Activated CD4-positive, alpha-beta T cell treated with anti-CD3 and anti-CD28 coated beads, Interleukin-2, Interleukin-6, amounts not matched to agents 100 ng/mL and 50 ng/mL, durations not matched to agents 16 hours and 8 hours (primary cell): Measurements from ENCODE around the gene NUDT6.

Source experiments
- DNase-seq: peaks from one replicate; pipeline ENCODE4 v3.0.0-alpha.2; 2020

Gene NUDT6

DNA sequence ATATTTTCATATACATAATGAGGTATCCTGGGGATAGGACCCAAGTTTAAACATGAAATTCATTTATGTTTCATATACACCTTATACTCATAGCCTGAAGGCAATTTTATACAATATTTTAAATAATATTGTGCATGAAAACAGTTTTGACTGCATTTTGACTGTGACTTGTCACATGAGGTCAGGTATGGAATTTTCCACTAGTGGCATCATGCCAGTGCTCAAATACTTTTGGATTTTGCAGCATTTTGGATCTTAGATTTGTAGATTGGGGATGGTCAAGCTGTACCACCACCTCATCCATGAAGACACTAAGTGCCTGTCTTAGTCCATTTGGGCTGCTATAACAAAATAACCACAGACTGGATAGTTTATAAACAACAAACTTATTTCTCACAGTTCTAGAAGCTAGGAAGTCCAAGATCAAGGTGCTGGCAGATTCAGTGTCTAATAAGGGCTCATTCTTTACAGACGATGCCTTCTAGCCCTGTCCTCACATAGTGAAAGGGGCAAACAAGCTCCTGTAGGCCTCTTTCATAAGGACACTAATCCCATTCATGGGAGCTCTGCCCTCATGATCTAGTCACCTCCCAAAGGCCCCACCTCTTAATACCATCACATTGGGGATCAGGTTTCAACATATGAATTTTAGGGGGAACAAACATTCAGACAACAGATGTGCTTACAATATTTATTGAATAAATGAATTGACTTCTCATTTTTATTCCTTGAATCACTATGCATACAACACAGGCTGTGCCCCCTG, 9.4 kb downstream of the NUDT6 start:
- no peak for DNase-seq

DNA sequence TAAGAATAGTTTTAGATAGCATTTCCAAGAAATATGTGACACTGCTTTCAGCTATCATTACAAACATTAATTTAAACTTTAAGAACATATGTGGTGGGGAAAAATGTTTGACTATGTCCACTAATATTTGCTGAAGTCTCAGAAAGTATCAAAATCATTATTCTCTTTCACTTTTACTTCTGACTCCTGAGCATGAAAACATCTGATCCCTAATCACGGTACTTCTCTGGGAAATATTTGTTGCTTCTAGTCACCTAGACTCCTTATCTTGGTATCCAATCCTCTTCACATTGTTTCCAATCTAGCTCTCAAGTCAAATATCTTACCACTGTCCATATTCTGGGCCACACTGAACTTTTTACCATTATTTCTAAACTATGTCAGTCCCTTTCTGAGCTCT, 10.8 kb downstream of the NUDT6 start:
- DNase-seq, result no peak

DNA sequence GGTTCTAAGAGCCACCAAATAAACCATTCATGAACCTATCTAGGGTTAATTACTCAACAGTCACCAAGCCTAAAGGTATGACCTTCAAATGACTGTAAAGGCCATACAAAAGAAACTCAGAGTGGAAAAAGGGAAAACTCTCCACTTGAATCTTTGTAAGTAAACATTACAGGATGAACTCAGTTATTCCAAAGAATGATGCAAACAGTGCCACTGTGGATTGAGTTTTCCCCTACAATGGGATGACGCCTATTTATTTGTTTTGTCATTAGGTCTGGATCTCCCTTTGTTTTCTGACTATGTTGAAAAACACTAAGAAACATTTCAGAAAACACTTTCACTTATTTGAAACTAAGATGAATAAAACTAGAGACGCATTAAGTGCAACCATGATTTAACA, 12.7 kb downstream of the NUDT6 start:
- DNase-seq, result no peak

DNA sequence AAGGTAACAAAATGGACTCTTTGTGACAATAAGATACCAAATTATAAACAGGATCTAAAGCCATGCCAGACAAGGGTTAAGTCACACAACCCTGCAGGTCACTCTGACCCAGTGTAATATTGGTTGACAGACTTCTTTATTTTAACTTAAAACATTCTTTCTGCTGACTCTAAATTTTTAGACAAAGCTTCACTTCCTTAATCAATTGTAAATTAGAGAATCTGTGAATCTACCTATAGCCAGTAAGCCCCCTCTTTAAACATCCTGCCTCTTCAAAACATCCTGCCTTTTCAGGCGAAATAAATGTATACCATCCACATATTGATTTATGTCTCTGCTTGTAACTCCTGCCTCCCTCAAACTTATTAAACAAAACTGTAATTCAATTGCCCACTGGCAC, 14.2 kb downstream of the NUDT6 start:
- DNase-seq, result no peak

DNA sequence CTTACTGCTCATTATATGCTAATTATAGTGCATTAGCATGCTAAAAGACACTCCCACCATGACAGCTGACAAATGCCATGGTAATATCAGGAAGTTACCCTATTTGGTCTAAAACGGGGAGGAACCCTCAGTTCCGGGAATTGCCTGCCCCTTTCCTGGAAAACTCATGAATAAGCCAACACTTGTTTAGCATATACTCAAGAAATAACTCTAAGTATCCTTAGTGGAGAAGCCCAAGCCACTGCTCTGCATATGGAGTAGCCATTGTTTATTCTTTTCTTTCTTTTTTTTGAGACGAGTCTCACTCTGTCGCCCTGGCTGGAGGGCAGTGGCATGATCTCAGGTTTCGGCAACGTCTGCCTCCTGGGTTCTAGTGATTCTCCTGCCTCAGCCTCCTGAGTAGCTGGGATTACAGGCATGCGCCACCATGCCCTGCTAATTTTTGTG, 15.5 kb downstream of the NUDT6 start:
- DNase-seq, result no peak

DNA sequence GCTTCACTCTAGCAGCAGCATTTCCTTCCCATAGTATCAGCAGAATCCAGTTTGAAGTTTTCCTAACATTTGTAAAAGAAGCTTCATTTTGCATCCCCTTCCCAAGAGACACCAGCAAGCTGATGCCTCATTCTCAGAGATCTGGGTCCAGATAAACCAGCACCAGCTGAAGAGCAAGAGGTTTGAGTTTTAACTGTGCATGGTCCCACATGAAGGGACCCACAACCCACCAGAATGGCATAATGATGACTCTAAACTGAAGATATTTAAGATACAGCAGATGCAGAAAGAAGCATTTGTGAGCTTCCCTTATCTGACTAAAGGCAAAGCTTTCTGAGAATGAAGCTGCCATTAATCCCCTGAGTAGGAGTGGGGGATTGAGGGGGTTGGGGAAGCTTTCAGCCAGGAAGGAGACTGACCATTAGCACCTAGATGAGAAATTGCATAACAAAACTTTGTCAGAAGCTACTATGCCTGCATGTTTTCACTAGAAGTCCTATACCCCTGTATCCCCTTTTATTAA, 18.6 kb downstream of the NUDT6 start:
- DNase-seq, result no peak

DNA sequence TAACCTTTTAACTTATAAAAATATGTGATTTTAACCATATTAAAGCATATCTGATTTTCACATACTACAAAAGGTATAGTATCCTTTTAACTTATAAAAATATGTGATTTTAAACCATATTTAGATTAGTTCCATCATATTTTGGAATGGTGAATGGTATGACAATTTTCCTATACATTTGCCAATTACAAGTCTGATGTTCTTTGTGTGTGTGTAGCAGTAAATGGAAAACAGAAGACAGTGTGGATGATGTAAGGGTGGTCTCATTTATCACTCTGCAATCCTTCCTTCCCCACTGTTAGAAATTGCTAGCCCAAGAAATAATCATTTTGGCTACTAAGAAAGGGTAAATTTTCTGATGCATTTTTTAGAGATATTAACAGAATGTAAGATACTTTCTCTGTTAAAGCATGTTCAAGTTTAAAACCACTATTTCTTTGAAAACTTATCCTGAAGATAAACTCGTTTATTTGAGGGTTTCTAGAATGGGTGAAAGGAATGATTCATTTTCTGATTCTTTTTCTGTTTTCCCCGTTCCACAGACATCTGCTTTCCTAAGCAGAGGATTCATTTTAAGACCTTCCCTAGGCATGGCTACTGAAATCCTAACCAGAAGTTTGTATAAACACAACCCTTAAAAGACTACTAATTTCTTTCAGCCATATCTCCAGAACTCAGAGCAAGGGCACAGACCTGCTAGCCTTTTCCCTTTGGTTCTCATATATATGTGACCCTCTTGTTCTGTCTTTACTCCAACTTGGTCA, 21.0 kb downstream of the NUDT6 start:
- no peak for DNase-seq

DNA sequence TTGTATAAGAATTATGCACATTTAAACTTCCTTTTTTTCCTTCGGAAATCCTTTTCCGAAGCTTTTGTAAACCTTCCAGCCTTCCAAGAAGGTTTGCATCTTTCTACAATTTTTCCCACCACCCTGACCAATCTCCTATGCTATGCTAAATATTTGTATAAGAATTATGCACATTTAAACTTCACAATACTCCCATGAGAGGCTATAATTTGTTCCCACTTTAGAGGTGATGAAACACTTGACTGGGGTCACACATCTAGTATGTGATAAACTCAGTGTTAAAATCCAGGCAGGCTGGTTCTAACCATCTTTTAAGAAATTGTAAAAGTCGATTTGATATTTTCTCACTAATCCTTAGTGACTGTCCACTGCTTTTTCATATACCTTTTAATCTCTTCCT, 22.1 kb downstream of the NUDT6 start:
- no peak for DNase-seq

DNA sequence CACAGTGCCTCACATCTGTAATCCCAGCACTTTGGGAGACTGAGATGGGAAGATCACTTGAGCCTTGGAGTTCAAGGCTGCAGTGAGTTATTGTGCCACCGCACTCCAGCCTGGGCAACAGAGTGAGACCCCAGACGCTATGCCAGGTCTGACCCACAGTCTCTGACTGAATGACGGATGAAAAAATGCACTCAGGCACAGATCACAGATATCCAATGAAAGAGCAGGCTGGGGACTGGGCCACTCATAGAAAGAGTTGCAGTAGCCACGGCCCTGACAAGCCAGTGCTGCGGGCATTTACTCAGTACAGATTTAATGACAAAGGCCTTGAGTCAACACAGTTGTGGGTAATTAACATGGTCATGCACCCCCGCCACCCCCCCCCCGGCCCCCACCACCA, 22.7 kb downstream of the NUDT6 start:
- no peak for DNase-seq

DNA sequence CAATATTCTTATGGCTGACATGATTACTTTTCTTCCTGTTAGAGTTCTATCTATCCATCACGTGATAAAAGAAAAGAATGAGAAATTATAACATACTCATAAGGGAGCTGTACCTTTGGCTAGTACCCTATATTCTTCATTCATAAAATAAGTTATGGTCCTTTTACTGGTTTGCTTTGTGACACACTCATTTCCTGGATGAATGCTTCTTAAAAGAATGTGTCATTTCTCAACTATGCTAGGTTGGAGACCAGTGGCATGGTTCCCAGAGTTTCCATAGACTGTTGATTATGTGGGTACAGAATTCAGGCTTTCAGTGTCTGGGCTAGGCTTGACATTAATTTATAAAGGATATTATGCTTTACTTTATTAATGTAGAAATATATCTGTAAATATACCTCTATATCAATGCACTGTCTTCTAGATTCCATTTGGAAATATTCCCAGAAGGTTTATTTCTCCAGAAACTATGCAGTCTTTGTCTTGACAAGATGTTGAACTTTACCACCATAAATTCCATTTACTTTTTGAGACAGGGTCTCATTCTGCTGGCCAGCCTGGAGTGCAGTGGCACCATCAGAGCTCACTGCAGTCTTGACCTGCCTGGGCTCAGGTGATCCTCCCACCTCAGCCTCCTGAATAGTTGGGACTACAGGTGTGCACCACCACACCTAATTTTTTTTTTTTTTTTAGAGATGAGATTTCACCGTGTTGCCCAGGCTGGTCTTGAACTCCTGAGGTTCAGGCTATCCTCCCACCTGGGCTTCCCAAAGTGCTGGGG, 23.8 kb downstream of the NUDT6 start:
- no peak for DNase-seq

DNA sequence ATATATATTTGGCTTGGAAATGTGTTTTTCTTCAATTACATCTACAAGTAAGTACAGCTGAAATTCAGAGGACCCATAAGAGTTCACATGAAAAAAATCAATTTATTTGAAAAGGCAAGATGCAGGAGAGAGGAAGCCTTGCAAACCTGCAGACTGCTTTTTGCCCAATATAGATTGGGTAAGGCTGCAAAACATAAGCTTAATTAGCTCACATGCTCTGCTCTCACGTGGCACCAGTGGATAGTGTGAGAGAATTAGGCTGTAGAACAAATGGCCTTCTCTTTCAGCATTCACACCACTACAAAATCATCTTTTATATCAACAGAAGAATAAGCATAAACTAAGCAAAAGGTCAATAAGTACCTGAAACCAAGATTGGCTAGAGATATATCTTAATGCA, 26.1 kb downstream of the NUDT6 start:
- DNase-seq, result no peak

DNA sequence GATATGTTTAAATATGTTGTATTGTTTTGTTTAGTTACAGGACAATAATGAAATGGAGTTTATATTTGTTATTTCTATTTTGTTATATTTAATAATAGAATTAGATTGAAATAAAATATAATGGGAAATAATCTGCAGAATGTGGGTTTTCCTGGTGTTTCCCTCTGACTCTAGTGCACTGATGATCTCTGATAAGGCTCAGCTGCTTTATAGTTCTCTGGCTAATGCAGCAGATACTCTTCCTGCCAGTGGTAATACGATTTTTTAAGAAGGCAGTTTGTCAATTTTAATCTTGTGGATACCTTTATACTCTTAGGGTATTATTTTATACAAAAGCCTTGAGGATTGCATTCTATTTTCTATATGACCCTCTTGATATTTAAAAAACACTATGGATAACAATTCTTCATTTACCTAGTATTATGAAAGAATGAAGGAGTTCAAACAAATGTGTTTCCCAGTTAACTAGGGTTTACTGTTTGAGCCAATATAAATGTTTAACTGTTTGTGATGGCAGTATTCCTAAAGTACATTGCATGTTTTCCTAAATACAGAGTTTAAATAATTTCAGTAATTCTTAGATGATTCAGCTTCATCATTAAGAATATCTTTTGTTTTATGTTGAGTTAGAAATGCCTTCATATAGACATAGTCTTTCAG, 26.9 kb downstream of the NUDT6 start:
- DNase-seq, result no peak

DNA sequence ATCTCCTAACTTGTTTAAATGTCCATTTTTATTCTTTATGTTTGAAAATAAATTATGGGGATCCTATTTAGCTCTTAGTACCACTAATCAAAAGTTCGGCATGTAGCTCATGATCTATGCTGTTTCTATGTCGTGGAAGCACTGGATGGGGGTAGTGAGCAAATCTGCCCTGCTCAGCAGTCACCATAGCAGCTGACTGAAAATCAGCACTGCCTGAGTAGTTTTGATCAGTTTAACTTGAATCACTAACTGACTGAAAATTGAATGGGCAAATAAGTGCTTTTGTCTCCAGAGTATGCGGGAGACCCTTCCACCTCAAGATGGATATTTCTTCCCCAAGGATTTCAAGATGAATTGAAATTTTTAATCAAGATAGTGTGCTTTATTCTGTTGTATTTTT, 27.6 kb downstream of the NUDT6 start:
- no peak for DNase-seq

DNA sequence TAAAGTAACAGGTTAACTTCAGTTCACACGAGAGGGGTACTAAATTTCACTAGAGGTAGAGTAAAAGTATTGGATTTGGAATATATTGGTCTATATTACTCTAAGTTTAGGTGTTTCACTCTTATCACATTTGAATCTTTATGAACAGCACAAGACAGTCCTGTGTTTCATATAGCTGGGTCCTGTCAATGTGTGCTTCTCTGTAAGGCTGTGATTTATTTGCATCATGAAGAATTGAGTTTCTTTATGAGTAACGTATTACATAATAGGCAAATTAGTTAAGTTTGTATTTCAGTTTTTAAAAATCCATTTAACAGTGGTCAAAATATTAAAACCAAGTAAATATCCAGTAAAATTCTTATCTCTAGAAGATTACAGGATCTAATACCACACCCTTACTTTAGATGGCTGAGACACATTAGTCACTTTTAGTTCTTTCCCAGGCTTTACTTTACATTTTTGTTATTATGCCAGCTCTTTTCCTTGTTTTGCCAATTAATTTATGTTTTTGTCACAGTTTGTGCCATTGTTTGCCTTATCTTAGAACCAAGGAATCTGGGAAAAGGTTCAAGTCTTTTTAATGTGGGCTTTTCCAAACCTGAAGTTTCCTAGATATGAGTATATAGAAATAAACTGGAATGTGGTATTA, 32.1 kb downstream of the NUDT6 start:
- DNase-seq, result no peak

DNA sequence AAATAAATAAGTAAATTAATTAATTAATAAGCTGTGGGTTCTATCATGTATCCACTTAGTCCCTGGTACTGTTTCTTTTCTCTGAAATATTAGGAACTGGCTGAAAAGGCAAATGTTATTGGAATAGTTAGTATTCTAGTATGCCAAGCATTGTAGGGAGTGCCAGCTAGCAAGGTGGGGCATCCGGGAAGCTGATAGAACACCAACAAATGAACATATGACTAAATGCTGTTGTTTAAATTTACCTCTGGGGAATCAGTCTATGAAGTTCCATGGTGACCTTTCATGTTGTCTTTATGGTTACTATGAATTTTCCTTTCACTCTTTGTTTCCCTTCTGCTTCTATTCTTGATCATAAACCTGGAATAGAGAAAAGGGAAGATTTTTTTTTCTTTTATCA, 32.7 kb downstream of the NUDT6 start:
- no peak for DNase-seq

DNA sequence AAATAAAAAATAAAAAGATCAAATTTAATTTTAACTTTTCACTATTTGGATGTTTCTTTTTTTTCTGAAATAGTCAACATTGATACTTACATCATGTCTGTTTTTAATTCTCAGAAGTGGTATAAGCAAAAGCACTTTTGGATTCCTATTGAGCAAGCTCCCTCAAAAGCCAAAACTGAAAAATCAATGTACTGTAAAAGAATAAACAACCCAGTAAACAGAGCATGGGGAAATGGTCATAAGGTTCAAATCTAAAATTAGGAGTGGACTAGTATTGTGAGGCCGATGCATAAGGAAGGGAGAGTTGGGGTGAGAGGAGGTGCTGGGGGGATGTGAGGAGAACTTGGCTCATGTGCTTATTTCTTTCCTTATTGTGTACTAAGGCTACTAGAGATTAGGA, 37.9 kb downstream of the NUDT6 start:
- DNase-seq, result no peak

DNA sequence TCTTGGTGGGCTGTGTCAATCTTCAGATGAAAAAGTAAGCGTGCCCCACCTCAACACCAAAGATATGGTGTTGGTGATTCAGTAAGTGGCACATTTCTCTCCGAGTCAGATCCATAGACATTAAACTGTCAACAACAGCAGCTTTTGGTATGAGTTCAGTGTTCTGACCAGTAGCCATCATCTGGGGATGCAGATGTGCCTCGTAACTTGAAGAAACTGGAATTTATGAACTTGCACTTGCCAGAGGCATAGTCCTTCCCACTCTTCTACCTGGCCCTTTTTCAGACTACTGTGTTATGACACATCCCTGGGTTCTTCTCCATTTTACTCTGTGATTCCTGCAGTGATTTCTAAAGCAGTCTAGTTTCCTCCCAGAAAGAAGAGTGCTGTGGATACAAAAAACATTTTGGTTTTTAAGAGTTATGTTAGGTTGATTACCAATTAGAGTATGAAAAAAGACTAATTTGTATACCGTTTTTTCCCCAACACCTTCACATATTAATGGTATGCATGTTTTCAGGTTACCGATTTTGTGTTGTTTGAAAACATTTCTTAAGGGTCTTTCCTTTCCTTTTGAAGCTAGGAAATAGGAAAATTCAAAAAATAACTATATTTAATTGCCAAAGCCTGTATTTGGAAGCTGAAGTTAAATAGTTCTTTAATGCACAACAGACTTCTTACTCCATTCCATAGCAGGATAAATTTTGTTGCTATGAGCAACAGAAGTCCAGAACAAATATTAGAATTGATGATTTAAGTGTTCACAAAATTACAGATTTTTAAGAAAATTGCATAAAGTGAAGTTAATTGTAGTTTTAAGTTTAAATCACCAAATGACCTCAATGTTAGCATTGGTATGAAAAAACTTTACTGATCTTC, 39.3 kb downstream of the NUDT6 start:
- DNase-seq, result no peak

DNA sequence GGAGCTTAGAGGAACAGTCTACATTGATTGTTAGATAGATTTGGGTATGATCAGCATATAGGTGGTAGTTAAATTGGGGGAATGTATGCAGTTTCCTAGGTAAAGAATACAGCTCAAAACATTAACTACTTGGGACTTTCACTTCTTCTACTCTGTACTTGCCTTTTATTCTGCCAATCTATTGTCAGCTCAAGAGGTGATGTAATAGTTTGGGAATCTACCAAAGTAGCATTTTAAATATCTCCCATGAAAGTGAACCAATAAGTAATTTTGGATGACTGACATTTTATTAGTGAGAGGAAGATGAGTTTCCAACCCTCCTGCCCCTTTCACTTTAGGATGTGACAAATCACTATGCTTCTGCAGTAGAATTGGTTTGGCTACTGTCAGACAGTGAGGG, 43.4 kb downstream of the NUDT6 start:
- no peak for DNase-seq

DNA sequence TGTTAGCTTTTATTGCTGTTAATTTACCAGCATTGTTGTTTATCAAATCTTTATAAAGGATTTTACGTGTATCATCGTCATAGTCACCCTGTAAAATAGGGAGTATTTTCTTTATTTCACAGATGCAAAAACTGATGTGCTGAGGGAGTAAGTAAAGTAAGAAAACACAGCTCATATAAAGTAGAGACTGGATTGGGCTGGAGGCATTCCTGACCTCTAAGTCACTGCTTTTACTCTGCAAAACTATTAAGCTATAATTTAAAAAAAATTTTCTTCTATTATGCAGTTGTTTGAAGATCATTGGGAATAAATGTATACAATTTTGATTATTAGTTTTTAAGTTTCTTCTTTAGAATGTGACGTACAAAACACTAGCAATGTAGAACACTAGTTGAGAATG, 45.9 kb downstream of the NUDT6 start:
- DNase-seq, result no peak

DNA sequence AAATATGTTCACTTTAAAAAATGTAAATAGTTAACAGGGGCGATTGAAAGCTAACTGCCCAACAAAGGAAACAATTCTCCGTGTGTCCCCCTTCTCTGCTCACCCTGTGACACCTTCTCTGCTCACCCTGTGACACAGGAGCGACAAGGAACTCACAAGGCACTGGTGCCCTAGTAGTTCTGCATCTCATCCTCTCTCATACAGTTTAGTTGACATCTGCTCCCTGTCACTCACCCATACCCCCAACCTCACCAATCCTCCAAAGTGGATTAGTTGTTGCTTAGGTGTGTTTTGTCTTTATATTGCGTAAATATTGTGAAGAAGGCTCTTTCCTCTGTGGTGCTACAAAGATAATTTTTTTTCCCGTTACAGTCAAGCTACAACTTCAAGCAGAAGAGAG, 46.4 kb downstream of the NUDT6 start:
- DNase-seq, result no peak

DNA sequence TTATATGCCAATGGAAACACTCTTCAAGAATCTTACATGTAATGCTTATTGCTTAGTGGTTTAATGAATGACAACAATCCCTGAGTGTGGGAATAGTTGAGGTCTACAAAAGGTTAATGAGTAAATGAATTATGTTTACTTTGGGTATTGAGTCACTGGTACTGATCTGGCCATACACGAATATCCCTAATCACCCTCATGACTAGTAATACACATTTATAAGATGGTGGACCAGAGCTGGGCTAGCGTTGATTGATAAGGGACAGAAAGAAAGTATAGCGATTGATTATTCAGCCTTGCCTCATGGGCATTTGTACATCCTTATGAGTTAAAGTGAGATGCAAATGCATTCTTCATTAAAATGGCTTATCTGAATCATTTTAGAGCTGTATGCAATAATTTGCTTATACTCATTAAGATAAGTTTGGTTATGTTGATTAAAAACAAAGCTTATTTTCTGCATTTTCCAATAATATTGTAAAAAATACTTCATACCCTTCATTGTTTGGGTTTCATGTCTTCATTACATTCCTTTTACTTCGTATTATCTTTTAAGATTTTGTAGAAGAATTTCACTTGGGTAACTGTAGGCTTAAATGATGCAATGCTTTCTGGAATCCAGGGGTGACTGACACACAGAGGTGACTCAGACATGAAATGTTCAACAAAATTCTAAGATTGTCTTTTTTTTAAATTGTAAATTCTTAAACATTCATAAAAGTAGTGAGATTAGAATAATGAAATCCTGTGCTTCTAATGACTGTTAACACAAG, 48.4 kb downstream of the NUDT6 start:
- no peak for DNase-seq
